T-cell (primary cell): ENCODE results near the gene GMEB2. TPM values are rescaled to one million over a fixed set of nuclear protein-coding genes. Genes with fewer than 3 reads are reported as not detected.

Experiments used
- ATAC-seq, 4 experiments: fragments of 200-7000 bp in 3 of 4; fragments of 150-1000 bp in 1 of 4; cut with Tn5 transposase; replicated peaks in 1 of 4; 1 replicate in 3 of 4; 2 replicates in 1 of 4; pipeline ENCODE4 v1.10.0; 2021; ENCODE audit warnings: moderate library complexity in 3 of 4, mild to moderate bottlenecking in 2 of 4, moderate number of reproducible peaks in 1 of 4
- CTCF ChIA-PET, 2 donors: fragments of 300-600 bp; sonication (Branson Sonifier 250); formaldehyde crosslinking; loops; one replicate each; lab custom pipeline; 2022; ENCODE audit warnings: antibody characterized with exemption in 2 of 2; lab: Charles Lee
- POLR2A ChIA-PET, 2 donors: fragments of 300-600 bp; sonication (Branson Sonifier 250); formaldehyde crosslinking; loops; one replicate each; lab custom pipeline; 2022; ENCODE audit warnings: antibody characterized with exemption in 2 of 2; lab: Charles Lee
- DNase-seq, 35 experiments: peaks; one replicate each; pipeline versions ENCODE4 v3.0.0 to v3.0.0-alpha.2; 2013 to 2023
- H3K27ac ChIP-seq: one replicate; pipeline ENCODE4 v1.5.1; 2013; ENCODE audit warnings: low read length
- H3K27me3 ChIP-seq, 2 experiments: replicated peaks in 1 of 2; 1 replicate in 1 of 2; 2 replicates in 1 of 2; pipeline versions ENCODE4 v1.6.1 to v1.7.0; 2013; ENCODE audit warnings: low read length in 1 of 2, mixed read lengths in 1 of 2; ENCODE audit not compliant: control insufficient read depth in 2 of 2, insufficient read depth in 2 of 2; ENCODE audit errors: extremely low read depth in 1 of 2
- H3K36me3 ChIP-seq, 2 donors: 1 replicate in 1 of 2; 2 replicates in 1 of 2; pipeline versions ENCODE4 v1.6.1 to v1.7.0; 2013; ENCODE audit warnings: low read length in 1 of 2; ENCODE audit not compliant: control insufficient read depth in 2 of 2, insufficient read depth in 1 of 2; ENCODE audit errors: extremely low read depth in 1 of 2
- H3K4me1 ChIP-seq, 2 experiments: 1 replicate in 1 of 2; 2 replicates in 1 of 2; pipeline versions ENCODE4 v1.6.1 to v1.7.0; 2013; ENCODE audit warnings: low read length in 2 of 2, mixed read lengths in 1 of 2; ENCODE audit not compliant: insufficient read depth in 2 of 2, control insufficient read depth in 1 of 2; ENCODE audit errors: extremely low read depth in 1 of 2
- H3K4me3 ChIP-seq, 2 donors: 1 replicate in 1 of 2; 2 replicates in 1 of 2; pipeline versions ENCODE4 v1.5.1 to v1.7.0; 2013; ENCODE audit warnings: mild to moderate bottlenecking in 2 of 2, low read length in 1 of 2, moderate library complexity in 1 of 2; ENCODE audit not compliant: control insufficient read depth in 1 of 2; ENCODE audit errors: extremely low read depth in 1 of 2
- H3K9me3 ChIP-seq: 2 replicates; pipeline ENCODE4 v1.7.0; 2013
- H3K27ac Mint-ChIP-seq, 2 donors: one replicate each; pipeline ENCODE4 v1.8.0; 2020 to 2021; ENCODE audit warnings: mild to moderate bottlenecking in 2 of 2, mixed read lengths in 2 of 2
- H3K27me3 Mint-ChIP-seq, 2 donors: one replicate each; pipeline ENCODE4 v1.8.0; 2021 to 2022; ENCODE audit warnings: mixed read lengths in 2 of 2
- H3K36me3 Mint-ChIP-seq: one replicate; pipeline ENCODE4 v1.8.0; 2021; ENCODE audit warnings: mixed read lengths
- H3K4me1 Mint-ChIP-seq, 3 donors: one replicate each; pipeline ENCODE4 v1.8.0; 2020 to 2022; ENCODE audit warnings: mixed read lengths in 3 of 3, mild to moderate bottlenecking in 1 of 3
- H3K4me3 Mint-ChIP-seq, 3 donors: one replicate each; pipeline ENCODE4 v1.8.0; 2020 to 2022; ENCODE audit warnings: mild to moderate bottlenecking in 3 of 3, mixed read lengths in 3 of 3, moderate library complexity in 3 of 3
- H3K9me3 Mint-ChIP-seq, 3 donors: one replicate each; pipeline ENCODE4 v1.8.0; 2020 to 2022; ENCODE audit warnings: mixed read lengths in 3 of 3
- WGBS: methylation state at CpG from one replicate; pipeline ENCODE4 v1.1.5; 2013; ENCODE audit warnings: missing lambda C conversion rate; ENCODE audit not compliant: insufficient coverage; 5-methylcytosine and 5-hydroxymethylcytosine counted together
- total RNA-seq, 35 experiments: library from RNA in 6 of 35; stranded (reverse) in 6 of 35; fragments of 120-200 nt in 1 of 35; gene quantifications; one replicate each; pipeline versions ENCODE4 v1.2.1 to v1.2.4 and lab custom pipeline; 2013 to 2026

The GMEB2 gene
- total RNA-seq, 5 donors from 2014 or later (not counting 1 experiment from before 2014, with no cell fraction given) = 20.7 to 30.3 (median 29.0) TPM

- ATAC-seq = no peak
- ChIA-PET CTCF (no interaction called here), POLR2A (interaction anchor here in 1 of 2 donors (0.5 kb wide), 1 partner anchor 1455 kb away, joined by 3 read pairs; no protein-coding TSS in a partner anchor)
- 94% methylated on average over 4 of the region's 4 CpGs for WGBS
- Mint-ChIP-seq H3K9me3 (no peaks in the 10 kb centered on the region), H3K27me3 (no peaks in the 10 kb centered on the region), H3K4me1 (peaks cover 12 to 15% (median 13%) of the 10 kb centered on the region in 3 donors), H3K4me3 (no peak overlapping the region), H3K27ac (no peak overlapping the region), H3K36me3 (peaks cover 45% of the 10 kb centered on the region)
- Histone ChIP-seq H3K4me3 (no peak overlapping the region), H3K9me3 (no peaks in the 10 kb centered on the region), H3K27me3 (no peaks in the 10 kb centered on the region), H3K36me3 (peaks cover 25 to 57% of the 10 kb centered on the region in 2 donors), H3K27ac (no peak overlapping the region), H3K4me1 (peaks cover 2 to 21% of the 10 kb centered on the region in 2 experiments)
- DNase-seq = no peak
These were observed 35.8 kb downstream of the GMEB2 start for GRCh38 chr20:63591147-63591533.

GRCh38 chr20:63590218-63591146 lies 36.4 kb downstream of the GMEB2 start:
- POLR2A ChIA-PET = no interaction called here

GRCh38 chr20:63589261-63590217 lies 37.4 kb downstream of the GMEB2 start:
- WGBS = 93% methylated on average over 32 of the region's 38 CpGs
- peaks cover 12 to 21% (median 13%) of the 10 kb centered on the region in 3 donors for H3K4me1 Mint-ChIP-seq

More at GRCh38 chr20:63590218-63591146, 36.4 kb downstream of the GMEB2 start:
- H3K4me3 ChIP-seq = no peak overlapping the region
- CTCF ChIA-PET = no interaction called here
- ATAC-seq = no peak
- no peak overlapping the region for H3K4me3 Mint-ChIP-seq
- no peaks in the 10 kb centered on the region for H3K9me3 Mint-ChIP-seq
- H3K27ac Mint-ChIP-seq = no peak overlapping the region
- DNase-seq = no peak
- H3K4me1 ChIP-seq = peaks cover 2 to 21% of the 10 kb centered on the region in 2 experiments
- no peak overlapping the region for H3K27ac ChIP-seq
- H3K36me3 ChIP-seq = peaks cover 20 to 51% of the 10 kb centered on the region in 2 donors
- 97% methylated on average over 49 of the region's 52 CpGs for WGBS
- no peaks in the 10 kb centered on the region for H3K27me3 Mint-ChIP-seq
- H3K36me3 Mint-ChIP-seq = peaks cover 48% of the 10 kb centered on the region
- H3K27me3 ChIP-seq = no peaks in the 10 kb centered on the region
- peaks cover 12 to 21% (median 13%) of the 10 kb centered on the region in 3 donors for H3K4me1 Mint-ChIP-seq
- H3K9me3 ChIP-seq = no peaks in the 10 kb centered on the region

GRCh38 chr20:63588641-63589041 lies 38.3 kb downstream of the GMEB2 start:
- DNase-seq (no peak), ATAC-seq (no peak)
- H3K9me3 ChIP-seq = no peaks in the 10 kb centered on the region
- no peak overlapping the region for H3K27ac ChIP-seq
- H3K9me3 Mint-ChIP-seq = no peaks in the 10 kb centered on the region
- peaks cover 12 to 21% (median 13%) of the 10 kb centered on the region in 3 donors for H3K4me1 Mint-ChIP-seq
- H3K27ac Mint-ChIP-seq = no peak overlapping the region
- no peak overlapping the region for H3K4me3 ChIP-seq
- ChIA-PET CTCF (no interaction called here), POLR2A (no interaction called here)
- peaks cover 18 to 41% of the 10 kb centered on the region in 2 donors for H3K36me3 ChIP-seq
- H3K4me3 Mint-ChIP-seq = peak overlapping the region in 1 of 3 donors; percentile 65
- no peaks in the 10 kb centered on the region for H3K27me3 ChIP-seq
- no peaks in the 10 kb centered on the region for H3K27me3 Mint-ChIP-seq
- H3K4me1 ChIP-seq = peaks cover 2 to 21% of the 10 kb centered on the region in 2 experiments
- peaks cover 38% of the 10 kb centered on the region for H3K36me3 Mint-ChIP-seq
- WGBS = 98% methylated on average over 11 of the region's 11 CpGs

More at GRCh38 chr20:63589261-63590217, 37.4 kb downstream of the GMEB2 start:
- Mint-ChIP-seq H3K4me3 (no peak overlapping the region), H3K27me3 (no peaks in the 10 kb centered on the region), H3K27ac (no peak overlapping the region), H3K36me3 (peaks cover 40% of the 10 kb centered on the region), H3K9me3 (no peaks in the 10 kb centered on the region)
- POLR2A ChIA-PET = no interaction called here
- ATAC-seq (no peak), DNase-seq (no peak)
- peaks cover 2 to 21% of the 10 kb centered on the region in 2 experiments for H3K4me1 ChIP-seq
- H3K36me3 ChIP-seq = peaks cover 18 to 44% of the 10 kb centered on the region in 2 donors
- CTCF ChIA-PET = no interaction called here
- no peaks in the 10 kb centered on the region for H3K27me3 ChIP-seq
- no peaks in the 10 kb centered on the region for H3K9me3 ChIP-seq
- H3K4me3 ChIP-seq = no peak overlapping the region
- H3K27ac ChIP-seq = no peak overlapping the region

- ChIA-PET CTCF (no interaction called here), POLR2A (no interaction called here)
- Mint-ChIP-seq H3K27me3 (no peaks in the 10 kb centered on the region), H3K9me3 (no peaks in the 10 kb centered on the region), H3K27ac (peak overlapping the region in 1 of 2 donors; percentile 66), H3K36me3 (peaks cover 32% of the 10 kb centered on the region), H3K4me1 (peaks cover 12 to 21% (median 13%) of the 10 kb centered on the region in 3 donors), H3K4me3 (peak overlapping the region in 1 of 3 donors; percentile 65)
- Histone ChIP-seq H3K4me3 (no peak overlapping the region), H3K9me3 (no peaks in the 10 kb centered on the region), H3K27ac (no peak overlapping the region), H3K27me3 (no peaks in the 10 kb centered on the region), H3K4me1 (peaks cover 2 to 21% of the 10 kb centered on the region in 2 experiments), H3K36me3 (peaks cover 18 to 35% of the 10 kb centered on the region in 2 donors)
- DNase-seq (peak in 15 of 35 experiments; percentile 14 to 57 (median 37)), ATAC-seq (peak; percentile 17 to 86 (median 54))
- WGBS = 61% methylated on average over 6 of the region's 19 CpGs
These were observed 38.9 kb downstream of the GMEB2 start for GRCh38 chr20:63587776-63588591.
